ENCODE data around the gene SPC25.

GRCh38 chr2:168830958-168831357 lies 59.3 kb downstream of the SPC25 start:
- TF ChIP-seq POLR2A (IDR thresholded peaks at IDR 0.05; ENCODE audit: low read depth, low read length) (no peak), REST (IDR thresholded peaks at IDR 0.05; ENCODE audit: low read depth, low read length) (no peak)
